ENCODE results near the gene AFF3.
"Not testable (repeated sequence)": the region's sequence is repeated elsewhere in the genome, so short reads cannot be mapped to it uniquely, and the experiment has no call there.

Gene AFF3

DNA sequence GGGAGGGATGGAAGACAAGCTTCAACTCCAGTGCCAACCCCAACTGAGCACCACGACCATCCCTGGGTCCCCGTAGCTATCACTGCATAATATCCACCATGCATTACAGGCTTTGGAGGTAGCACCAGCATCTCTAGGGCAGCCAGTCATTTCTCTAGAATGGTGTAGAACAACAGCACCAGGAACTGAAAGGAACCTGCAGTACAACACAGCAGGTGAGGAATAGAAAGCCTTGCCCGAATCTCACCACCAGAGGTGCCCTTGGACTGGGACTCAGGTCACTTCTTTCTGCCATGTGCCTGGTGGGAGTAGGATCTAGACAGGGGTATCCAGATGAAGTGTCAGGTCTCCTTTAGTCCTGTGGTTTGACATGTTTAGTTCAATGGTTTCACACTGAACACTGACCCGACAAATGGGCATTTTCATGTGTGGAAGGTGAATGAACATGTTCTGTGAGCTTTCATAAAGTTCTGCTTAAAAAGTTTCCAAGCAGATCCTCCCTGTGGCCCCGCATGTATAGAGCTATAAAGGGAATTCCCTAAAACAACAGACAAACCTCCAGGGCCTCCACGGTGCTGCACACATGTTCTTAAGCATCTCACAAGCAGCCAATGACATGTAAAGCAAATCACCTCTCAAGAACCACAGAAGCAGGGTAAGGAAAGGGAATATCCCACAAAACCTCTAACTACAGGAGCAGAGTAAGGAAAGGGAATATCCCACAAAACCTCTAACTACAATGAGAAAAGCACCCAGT is 208.3 kb downstream of the AFF3 start:
- no peaks in the 10 kb centered on the region for H3K9me3 ChIP-seq (ENCODE audit: control insufficient read depth in 5 of 5, low read length in 5 of 5)
- H3K9ac ChIP-seq (ENCODE audit: low read length in 5 of 5), result no peak overlapping the region
- H3K36me3 ChIP-seq (ENCODE audit: control insufficient read depth in 5 of 5, insufficient read depth in 5 of 5, low read length in 5 of 5), result peaks cover 0 to 12% (median 0%) of the 10 kb centered on the region in 5 donors
- no peak overlapping the region for H3K27ac ChIP-seq (ENCODE audit: low read depth, low read length)
- H3K4me1 ChIP-seq (ENCODE audit: control insufficient read depth in 5 of 5, insufficient read depth in 5 of 5, low read length in 5 of 5), result no peaks in the 10 kb centered on the region
- H3K4me3 ChIP-seq (ENCODE audit: low read depth in 1 of 5, low read length in 5 of 5), result no peak overlapping the region
- H3K27me3 ChIP-seq (ENCODE audit: control insufficient read depth in 5 of 5, insufficient read depth in 4 of 5, low read length in 5 of 5), result no peaks in the 10 kb centered on the region

DNA sequence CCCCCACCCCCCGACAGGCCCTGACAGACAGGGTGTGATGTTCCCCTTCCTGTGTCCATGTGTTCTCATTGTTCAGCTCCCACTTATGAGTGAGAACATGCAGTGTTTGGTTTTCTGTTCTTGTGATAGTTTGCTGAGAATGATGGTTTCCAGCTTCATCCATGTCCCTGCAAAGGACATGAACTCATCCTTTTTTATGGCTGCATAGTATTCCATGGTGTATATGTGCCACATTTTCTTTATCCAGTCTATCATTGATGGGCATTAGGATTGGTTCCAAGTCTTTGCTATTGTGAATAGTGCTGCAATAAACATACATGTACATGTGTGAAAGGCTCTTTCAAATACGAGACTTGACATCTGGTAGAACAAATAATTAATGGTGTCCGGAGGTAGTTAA is 208.9 kb downstream of the AFF3 start:
- peaks cover 0 to 12% (median 0%) of the 10 kb centered on the region in 5 donors for H3K36me3 ChIP-seq (ENCODE audit: control insufficient read depth in 5 of 5, insufficient read depth in 5 of 5, low read length in 5 of 5)
- H3K9me3 ChIP-seq (ENCODE audit: control insufficient read depth in 5 of 5, low read length in 5 of 5); H3K27ac ChIP-seq (ENCODE audit: low read depth, low read length); H3K4me3 ChIP-seq (ENCODE audit: low read depth in 1 of 5, low read length in 5 of 5); H3K4me1 ChIP-seq (ENCODE audit: control insufficient read depth in 5 of 5, insufficient read depth in 5 of 5, low read length in 5 of 5); H3K27me3 ChIP-seq (ENCODE audit: control insufficient read depth in 5 of 5, insufficient read depth in 4 of 5, low read length in 5 of 5); H3K9ac ChIP-seq (ENCODE audit: low read length in 5 of 5): not testable (repeated sequence)

DNA sequence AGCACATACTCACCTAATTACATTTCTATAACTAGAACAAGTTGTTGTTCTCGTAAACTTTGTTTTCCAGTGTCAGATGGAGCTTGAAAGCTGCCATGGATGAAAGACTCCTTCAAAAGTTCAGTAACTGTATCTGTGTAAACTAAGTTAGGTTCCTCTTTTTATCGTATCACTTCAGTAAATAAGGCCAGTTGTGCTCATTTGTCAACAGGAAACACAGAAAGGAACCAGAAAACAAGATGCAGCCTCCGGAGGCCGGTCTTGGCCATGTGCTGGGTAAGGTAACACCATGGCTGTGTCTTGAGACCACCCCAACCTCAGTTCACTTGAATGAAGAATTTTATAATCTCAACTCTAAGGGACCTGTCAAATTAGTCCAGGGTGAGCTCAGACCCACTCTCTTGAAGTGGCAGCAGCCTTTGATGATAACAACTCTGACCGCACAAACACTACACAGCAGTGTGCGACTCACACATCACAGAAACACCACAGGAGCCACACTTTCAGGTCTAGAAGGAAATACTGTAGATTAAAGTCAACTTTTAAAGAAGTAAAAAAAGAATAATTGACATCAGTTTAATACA is 213.8 kb downstream of the AFF3 start:
- no peak overlapping the region for H3K4me3 ChIP-seq (ENCODE audit: low read depth in 1 of 5, low read length in 5 of 5)
- no peaks in the 10 kb centered on the region for H3K9me3 ChIP-seq (ENCODE audit: control insufficient read depth in 5 of 5, low read length in 5 of 5)
- H3K27ac ChIP-seq (ENCODE audit: low read depth, low read length), result no peak overlapping the region
- H3K4me1 ChIP-seq (ENCODE audit: control insufficient read depth in 5 of 5, insufficient read depth in 5 of 5, low read length in 5 of 5), result no peaks in the 10 kb centered on the region
- no peaks in the 10 kb centered on the region for H3K27me3 ChIP-seq (ENCODE audit: control insufficient read depth in 5 of 5, insufficient read depth in 4 of 5, low read length in 5 of 5)
- H3K9ac ChIP-seq (ENCODE audit: low read length in 5 of 5), result no peak overlapping the region
- peaks cover 0 to under 1% (median 0%) of the 10 kb centered on the region in 5 donors for H3K36me3 ChIP-seq (ENCODE audit: control insufficient read depth in 5 of 5, insufficient read depth in 5 of 5, low read length in 5 of 5)

DNA sequence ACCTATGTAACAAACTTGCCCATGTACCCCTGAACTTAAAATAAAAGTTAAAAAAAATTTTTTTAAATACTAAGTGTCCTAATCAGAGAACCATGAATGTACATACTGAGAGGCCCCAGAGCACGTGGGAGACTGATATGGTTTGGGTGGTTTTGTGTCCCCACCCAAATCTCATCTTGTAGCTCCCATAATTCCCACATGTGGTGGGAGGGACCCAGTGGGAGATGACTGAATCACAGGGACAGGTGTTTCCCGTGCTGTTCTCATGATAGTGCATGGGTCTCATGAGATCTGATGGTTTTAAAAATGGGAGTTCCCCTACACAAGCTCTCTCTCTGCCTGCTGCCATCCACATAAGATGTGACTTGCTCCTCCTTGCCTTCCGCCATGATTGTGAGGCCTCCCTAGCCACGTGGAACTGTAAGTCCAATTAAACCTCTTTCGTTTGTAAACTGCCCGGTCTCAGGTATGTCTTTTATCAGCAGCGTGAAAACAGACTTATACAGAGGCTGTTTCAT is 214.6 kb downstream of the AFF3 start:
- H3K9ac ChIP-seq (ENCODE audit: low read length in 5 of 5); H3K4me1 ChIP-seq (ENCODE audit: control insufficient read depth in 5 of 5, insufficient read depth in 5 of 5, low read length in 5 of 5); H3K9me3 ChIP-seq (ENCODE audit: control insufficient read depth in 5 of 5, low read length in 5 of 5); H3K4me3 ChIP-seq (ENCODE audit: low read depth in 1 of 5, low read length in 5 of 5); H3K27ac ChIP-seq (ENCODE audit: low read depth, low read length); H3K36me3 ChIP-seq (ENCODE audit: control insufficient read depth in 5 of 5, insufficient read depth in 5 of 5, low read length in 5 of 5); H3K27me3 ChIP-seq (ENCODE audit: control insufficient read depth in 5 of 5, insufficient read depth in 4 of 5, low read length in 5 of 5): not testable (repeated sequence)

DNA sequence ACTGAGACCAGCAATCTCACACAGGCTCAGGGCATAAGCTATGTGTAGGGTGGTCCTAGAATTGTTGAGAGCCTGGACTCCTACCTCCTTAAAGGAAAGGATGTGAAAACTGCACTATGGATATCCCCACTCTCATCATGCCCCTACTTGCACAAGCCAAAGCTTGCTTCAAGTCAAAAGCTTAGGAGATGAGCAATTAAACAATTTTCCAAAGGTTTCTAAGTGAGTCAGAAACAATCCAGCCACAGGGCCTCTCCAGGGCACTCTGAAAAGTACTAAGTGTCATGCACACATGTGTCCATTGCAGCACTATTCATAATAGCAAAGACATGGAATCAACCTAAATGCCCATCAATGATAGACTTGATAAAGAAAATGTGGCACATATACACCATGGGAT is 215.4 kb downstream of the AFF3 start:
- Histone ChIP-seq H3K36me3 (ENCODE audit: control insufficient read depth in 5 of 5, insufficient read depth in 5 of 5, low read length in 5 of 5) (no peaks in the 10 kb centered on the region), H3K4me1 (ENCODE audit: control insufficient read depth in 5 of 5, insufficient read depth in 5 of 5, low read length in 5 of 5) (no peaks in the 10 kb centered on the region), H3K27me3 (ENCODE audit: control insufficient read depth in 5 of 5, insufficient read depth in 4 of 5, low read length in 5 of 5) (no peaks in the 10 kb centered on the region), H3K9me3 (ENCODE audit: control insufficient read depth in 5 of 5, low read length in 5 of 5) (peaks cover 0 to under 1% (median 0%) of the 10 kb centered on the region in 5 donors), H3K9ac (ENCODE audit: low read length in 5 of 5) (no peak overlapping the region), H3K4me3 (ENCODE audit: low read depth in 1 of 5, low read length in 5 of 5) (no peak overlapping the region), H3K27ac (ENCODE audit: low read depth, low read length) (no peak overlapping the region)

DNA sequence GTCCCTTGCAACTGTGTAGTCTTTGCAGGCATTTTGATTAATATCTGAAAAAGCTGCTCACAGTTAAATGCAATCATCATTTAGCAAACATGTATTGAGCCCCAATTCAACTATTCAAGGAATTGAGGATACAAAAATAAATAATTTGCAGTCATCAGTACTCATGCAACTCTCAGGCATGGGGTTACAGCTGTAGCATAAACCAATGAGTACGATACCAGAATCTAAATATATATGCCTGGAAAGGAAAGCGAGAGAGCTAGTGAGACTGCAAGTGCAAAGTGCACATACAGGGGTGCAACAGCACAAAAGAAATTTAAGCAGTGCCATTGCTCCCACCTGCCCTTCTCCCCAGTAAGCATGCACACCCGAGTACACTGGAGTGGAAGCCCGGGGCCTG is 216.4 kb downstream of the AFF3 start:
- H3K4me3 ChIP-seq (ENCODE audit: low read depth in 1 of 5, low read length in 5 of 5), result no peak overlapping the region
- H3K36me3 ChIP-seq (ENCODE audit: control insufficient read depth in 5 of 5, insufficient read depth in 5 of 5, low read length in 5 of 5), result no peaks in the 10 kb centered on the region
- no peaks in the 10 kb centered on the region for H3K27me3 ChIP-seq (ENCODE audit: control insufficient read depth in 5 of 5, insufficient read depth in 4 of 5, low read length in 5 of 5)
- H3K27ac ChIP-seq (ENCODE audit: low read depth, low read length), result no peak overlapping the region
- no peak overlapping the region for H3K9ac ChIP-seq (ENCODE audit: low read length in 5 of 5)
- no peaks in the 10 kb centered on the region for H3K4me1 ChIP-seq (ENCODE audit: control insufficient read depth in 5 of 5, insufficient read depth in 5 of 5, low read length in 5 of 5)
- H3K9me3 ChIP-seq (ENCODE audit: control insufficient read depth in 5 of 5, low read length in 5 of 5), result peaks cover 0 to 4% (median 0%) of the 10 kb centered on the region in 5 donors

DNA sequence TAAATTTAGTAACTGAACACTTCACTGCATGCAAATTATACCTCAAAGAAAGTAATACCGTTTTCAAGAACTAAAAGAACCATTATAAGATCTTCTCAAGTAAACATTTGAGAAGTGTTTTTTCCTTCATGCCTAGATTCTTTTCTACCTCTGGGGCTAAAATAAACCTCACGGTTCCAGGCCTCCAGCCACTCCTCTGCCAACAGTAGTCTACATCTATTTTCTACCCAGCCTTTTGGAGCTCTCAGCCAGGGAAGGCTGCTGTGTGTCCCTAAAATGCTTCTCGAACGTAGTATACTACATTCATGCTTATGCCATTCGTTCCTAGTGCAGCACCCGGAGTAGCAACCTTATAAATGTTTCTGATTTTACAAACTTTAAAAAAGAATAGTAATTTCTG is 219.7 kb downstream of the AFF3 start:
- no peaks in the 10 kb centered on the region for H3K36me3 ChIP-seq (ENCODE audit: control insufficient read depth in 5 of 5, insufficient read depth in 5 of 5, low read length in 5 of 5)
- peaks cover 0 to 4% (median 0%) of the 10 kb centered on the region in 5 donors for H3K9me3 ChIP-seq (ENCODE audit: control insufficient read depth in 5 of 5, low read length in 5 of 5)
- H3K27me3 ChIP-seq (ENCODE audit: control insufficient read depth in 5 of 5, insufficient read depth in 4 of 5, low read length in 5 of 5), result no peaks in the 10 kb centered on the region
- no peak overlapping the region for H3K9ac ChIP-seq (ENCODE audit: low read length in 5 of 5)
- no peak overlapping the region for H3K27ac ChIP-seq (ENCODE audit: low read depth, low read length)
- no peak overlapping the region for H3K4me3 ChIP-seq (ENCODE audit: low read depth in 1 of 5, low read length in 5 of 5)
- no peaks in the 10 kb centered on the region for H3K4me1 ChIP-seq (ENCODE audit: control insufficient read depth in 5 of 5, insufficient read depth in 5 of 5, low read length in 5 of 5)

DNA sequence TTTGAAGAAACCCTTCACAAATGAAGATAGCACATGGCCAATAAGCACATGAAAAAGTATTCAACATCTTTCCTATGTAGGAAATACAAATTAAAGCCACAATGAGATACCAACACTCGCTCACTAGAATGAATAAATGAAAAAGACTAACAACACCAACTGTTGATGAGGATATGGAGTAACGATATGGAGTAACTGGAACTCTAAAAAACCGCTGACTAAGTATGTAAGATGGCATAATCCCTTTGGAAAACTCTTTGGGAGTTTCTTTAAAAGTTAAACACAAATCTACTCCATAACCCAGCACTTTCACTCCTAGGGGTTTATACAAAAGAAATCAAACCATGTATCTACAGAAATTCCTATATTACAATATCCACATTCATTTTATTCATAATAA is 220.5 kb downstream of the AFF3 start:
- Histone ChIP-seq H3K4me3 (ENCODE audit: low read depth in 1 of 5, low read length in 5 of 5) (no peak overlapping the region), H3K9me3 (ENCODE audit: control insufficient read depth in 5 of 5, low read length in 5 of 5) (peaks cover 0 to 4% (median 0%) of the 10 kb centered on the region in 5 donors), H3K27ac (ENCODE audit: low read depth, low read length) (no peak overlapping the region), H3K4me1 (ENCODE audit: control insufficient read depth in 5 of 5, insufficient read depth in 5 of 5, low read length in 5 of 5) (no peaks in the 10 kb centered on the region), H3K36me3 (ENCODE audit: control insufficient read depth in 5 of 5, insufficient read depth in 5 of 5, low read length in 5 of 5) (no peaks in the 10 kb centered on the region), H3K9ac (ENCODE audit: low read length in 5 of 5) (no peak overlapping the region), H3K27me3 (ENCODE audit: control insufficient read depth in 5 of 5, insufficient read depth in 4 of 5, low read length in 5 of 5) (no peaks in the 10 kb centered on the region)

DNA sequence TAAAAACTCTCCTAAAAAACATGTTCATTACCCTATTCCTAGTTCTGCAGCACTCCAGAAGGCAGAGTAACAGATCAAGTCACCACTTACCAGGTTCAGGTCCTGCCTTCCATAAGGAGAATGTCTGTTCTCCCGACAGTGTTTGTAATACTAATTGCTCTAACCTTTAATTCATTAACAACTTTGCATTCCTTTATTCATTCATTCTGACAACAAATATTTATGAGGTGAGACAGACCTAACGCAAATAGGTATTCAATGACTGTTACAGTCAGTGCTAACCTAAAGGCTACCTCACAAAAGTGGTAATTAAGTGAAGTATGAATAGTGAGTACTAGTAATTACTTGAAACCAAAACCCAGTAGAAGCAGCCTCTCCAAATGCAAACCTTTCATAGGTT is 224.0 kb downstream of the AFF3 start:
- H3K36me3 ChIP-seq (ENCODE audit: control insufficient read depth in 5 of 5, insufficient read depth in 5 of 5, low read length in 5 of 5), result no peaks in the 10 kb centered on the region
- no peaks in the 10 kb centered on the region for H3K4me1 ChIP-seq (ENCODE audit: control insufficient read depth in 5 of 5, insufficient read depth in 5 of 5, low read length in 5 of 5)
- no peak overlapping the region for H3K4me3 ChIP-seq (ENCODE audit: low read depth in 1 of 5, low read length in 5 of 5)
- no peak overlapping the region for H3K27ac ChIP-seq (ENCODE audit: low read depth, low read length)
- peaks cover 0 to 4% (median 0%) of the 10 kb centered on the region in 5 donors for H3K9me3 ChIP-seq (ENCODE audit: control insufficient read depth in 5 of 5, low read length in 5 of 5)
- H3K9ac ChIP-seq (ENCODE audit: low read length in 5 of 5), result no peak overlapping the region
- no peaks in the 10 kb centered on the region for H3K27me3 ChIP-seq (ENCODE audit: control insufficient read depth in 5 of 5, insufficient read depth in 4 of 5, low read length in 5 of 5)

DNA sequence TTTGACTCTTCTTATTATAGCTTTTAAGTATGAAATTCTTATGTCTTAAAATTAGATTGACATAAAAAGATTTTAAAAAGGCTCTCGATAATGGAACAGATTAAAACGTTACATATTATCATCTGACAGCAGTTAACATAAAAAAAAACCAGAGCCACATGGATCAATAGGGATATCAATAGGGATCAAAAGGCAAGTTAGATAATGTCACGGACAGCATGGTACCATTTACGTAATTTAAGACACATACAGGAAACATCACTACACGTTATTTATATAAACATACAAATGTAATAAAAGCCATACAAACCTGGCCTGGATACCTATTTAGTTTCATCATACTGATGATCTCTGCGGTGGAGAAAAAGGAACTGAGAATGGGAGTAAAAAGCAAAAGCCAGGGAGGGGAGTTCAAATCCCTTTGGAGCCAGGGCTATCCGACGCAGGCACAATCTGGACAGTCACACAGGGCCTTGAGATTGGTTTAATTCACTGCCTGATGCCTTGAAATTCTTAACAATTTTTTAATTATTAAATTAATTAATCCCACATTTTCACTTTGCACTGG is 227.2 kb downstream of the AFF3 start:
- Histone ChIP-seq H3K9me3 (ENCODE audit: control insufficient read depth in 5 of 5, low read length in 5 of 5) (no peaks in the 10 kb centered on the region), H3K4me3 (ENCODE audit: low read depth in 1 of 5, low read length in 5 of 5) (no peak overlapping the region), H3K27me3 (ENCODE audit: control insufficient read depth in 5 of 5, insufficient read depth in 4 of 5, low read length in 5 of 5) (no peaks in the 10 kb centered on the region), H3K36me3 (ENCODE audit: control insufficient read depth in 5 of 5, insufficient read depth in 5 of 5, low read length in 5 of 5) (no peaks in the 10 kb centered on the region), H3K9ac (ENCODE audit: low read length in 5 of 5) (no peak overlapping the region), H3K27ac (ENCODE audit: low read depth, low read length) (no peak overlapping the region), H3K4me1 (ENCODE audit: control insufficient read depth in 5 of 5, insufficient read depth in 5 of 5, low read length in 5 of 5) (no peaks in the 10 kb centered on the region)

Measured in subcutaneous abdominal adipose tissue (tissue), 5 donors.